OCI-LY7 (cell line): ENCODE results near the gene CLEC4G. TPM values are rescaled to one million over a fixed set of nuclear protein-coding genes. Genes with fewer than 3 reads are reported as not detected.
A peak's percentile ranks its signal among the peaks of the same experiment; 100 is the strongest.

ENCODE experiments used
- BruUV-seq: library from RNA; stranded (reverse); fragments of 400-500 nt; replicated peaks from 2 replicates; lab custom pipeline; 2021; lab: Mats Ljungman, UMichigan
- CTCF ChIA-PET: fragments of 300-600 bp; sonication (Branson Sonifier 250); formaldehyde crosslinking; loops from one replicate; lab custom pipeline; 2022; ENCODE audit warnings: antibody characterized with exemption; ENCODE audit not compliant: unreplicated experiment; lab: Charles Lee
- POLR2A ChIA-PET: fragments of 300-600 bp; sonication (Branson Sonifier 250); formaldehyde crosslinking; loops from one replicate; lab custom pipeline; 2022; ENCODE audit warnings: antibody characterized with exemption; lab: Charles Lee
- DNase-seq: peaks from one replicate; pipeline ENCODE4 v3.0.0-alpha.2; 2015; ENCODE audit warnings: low spot score
- H2AFZ ChIP-seq: fragments of 200-600 bp; sonication (generic), shearing (Covaris generic); 2 replicates; pipeline ENCODE4 v1.6.1; 2014; ENCODE audit warnings: mild to moderate bottlenecking, antibody characterized with exemption, low read length, moderate library complexity
- H3K27ac ChIP-seq: fragments of 200-600 bp; sonication (generic); 2 replicates; pipeline ENCODE4 v1.5.1; 2014; ENCODE audit warnings: mixed run types, low read depth, mild to moderate bottlenecking, moderate library complexity, low read length, inconsistent platforms; ENCODE audit not compliant: poor library complexity, severe bottlenecking
- H3K36me3 ChIP-seq: fragments of 200-600 bp; sonication (generic); 2 replicates; pipeline ENCODE4 v1.6.1; 2014; ENCODE audit warnings: mild to moderate bottlenecking, antibody characterized with exemption, low read length, moderate library complexity, mixed read lengths; ENCODE audit not compliant: insufficient read depth
- H3K4me1 ChIP-seq: fragments of 200-600 bp; sonication (generic); 2 replicates; pipeline ENCODE4 v1.5.1; 2014; ENCODE audit warnings: mild to moderate bottlenecking, low read length; ENCODE audit not compliant: insufficient read depth, poor library complexity, severe bottlenecking
- H3K4me2 ChIP-seq: fragments of 200-600 bp; sonication (generic); 2 replicates; pipeline ENCODE4 v1.6.1; 2014; ENCODE audit warnings: mild to moderate bottlenecking, low read length
- H3K4me3 ChIP-seq: fragments of 200-600 bp; sonication (generic); 2 replicates; pipeline ENCODE4 v1.5.1; 2014; ENCODE audit warnings: mild to moderate bottlenecking, low read depth, low read length; ENCODE audit not compliant: poor library complexity, severe bottlenecking
- H3K79me2 ChIP-seq: fragments of 200-600 bp; sonication (generic); 2 replicates; pipeline ENCODE4 v1.6.1; 2016; ENCODE audit warnings: low read depth, mild to moderate bottlenecking, low read length, moderate library complexity, mixed read lengths; ENCODE audit not compliant: insufficient read depth
- H3K9me2 ChIP-seq: fragments of 200-600 bp; sonication (generic); 2 replicates; pipeline ENCODE4 v1.6.1; 2016; ENCODE audit warnings: mild to moderate bottlenecking, low read length, mixed read lengths; ENCODE audit not compliant: insufficient read depth
- H3K9me3 ChIP-seq: fragments of 200-600 bp; sonication (generic); 2 replicates; pipeline ENCODE4 v1.6.1; 2014; ENCODE audit warnings: mild to moderate bottlenecking, mixed run types, low read length, mixed read lengths
- H4K20me1 ChIP-seq: fragments of 200-600 bp; sonication (generic); 2 replicates; pipeline ENCODE4 v1.6.1; 2014; ENCODE audit warnings: mild to moderate bottlenecking, antibody characterized with exemption, low read length, moderate library complexity, mixed read lengths; ENCODE audit not compliant: insufficient read depth
- EZH2phosphoT487 ChIP-seq: fragments of 200-600 bp; sonication (generic); IDR thresholded peaks from 2 replicates; pipeline ENCODE4 v1.6.1; 2018; ENCODE audit warnings: low read depth, borderline replicate concordance, mild to moderate bottlenecking, mixed run types, antibody characterized with exemption, low read length, moderate library complexity, mixed read lengths
- intact Hi-C: fragments of 100-400 bp; cut with micrococcal nuclease; formaldehyde crosslinking; loops from one replicate; pipeline ENCODE4 v1.10.0; 2022; ENCODE audit not compliant: unreplicated experiment
- total RNA-seq, 2 experiments: library from RNA; depleted of rRNA in 1 of 2; stranded (reverse); fragments of >200 nt in 1 of 2; shearing (Covaris generic) in 1 of 2; gene quantifications; 2 replicates each; pipeline ENCODE4 v1.2.3, GENCODE V29; 2014 to 2022
- TF ChIP-seq, protein P1 (sequence below): fragments of 200-600 bp; sonication (generic); conservative IDR thresholded peaks from 2 replicates; pipeline ENCODE4 v1.5.1; 2014; ENCODE audit warnings: mild to moderate bottlenecking, antibody characterized with exemption, low read length, moderate library complexity, mixed read lengths

Gene CLEC4G
- total RNA-seq, 2 experiments from 2014 or later, result not detected

DNA sequence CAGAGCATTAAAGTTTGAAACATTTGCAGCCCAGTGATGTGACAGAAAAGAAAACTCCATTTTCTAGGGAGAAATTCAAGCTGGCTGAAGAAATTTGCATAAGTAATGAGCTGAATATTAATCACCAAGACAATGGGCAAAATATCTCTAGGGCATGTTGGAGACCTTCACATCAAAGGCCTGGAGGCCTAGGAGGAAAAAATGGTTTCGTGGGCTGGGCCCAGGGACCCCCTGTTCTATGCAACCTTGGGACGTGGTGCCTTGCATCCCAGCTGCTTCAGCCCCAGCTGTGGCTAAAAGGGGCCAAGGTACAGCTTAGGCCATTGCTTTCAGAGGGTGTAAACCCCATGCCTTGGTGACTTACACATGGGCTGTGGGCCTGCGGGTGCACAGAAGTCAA is 25.4 kb upstream of the CLEC4G start:
- Histone ChIP-seq H2AFZ (no peak overlapping the region), H4K20me1 (no peaks in the 10 kb centered on the region), H3K79me2 (no peaks in the 10 kb centered on the region), H3K36me3 (no peaks in the 10 kb centered on the region), H3K4me1 (no peaks in the 10 kb centered on the region), H3K27ac (no peak overlapping the region), H3K9me2 (no peaks in the 10 kb centered on the region), H3K4me2 (no peak overlapping the region), H3K4me3 (no peak overlapping the region), H3K9me3 (peaks cover 41% of the 10 kb centered on the region)
- no peak for DNase-seq
- BruUV-seq, result no TSS peak
- no peak for TF ChIP-seq EZH2phosphoT487
- TF ChIP-seq, protein P1, sequence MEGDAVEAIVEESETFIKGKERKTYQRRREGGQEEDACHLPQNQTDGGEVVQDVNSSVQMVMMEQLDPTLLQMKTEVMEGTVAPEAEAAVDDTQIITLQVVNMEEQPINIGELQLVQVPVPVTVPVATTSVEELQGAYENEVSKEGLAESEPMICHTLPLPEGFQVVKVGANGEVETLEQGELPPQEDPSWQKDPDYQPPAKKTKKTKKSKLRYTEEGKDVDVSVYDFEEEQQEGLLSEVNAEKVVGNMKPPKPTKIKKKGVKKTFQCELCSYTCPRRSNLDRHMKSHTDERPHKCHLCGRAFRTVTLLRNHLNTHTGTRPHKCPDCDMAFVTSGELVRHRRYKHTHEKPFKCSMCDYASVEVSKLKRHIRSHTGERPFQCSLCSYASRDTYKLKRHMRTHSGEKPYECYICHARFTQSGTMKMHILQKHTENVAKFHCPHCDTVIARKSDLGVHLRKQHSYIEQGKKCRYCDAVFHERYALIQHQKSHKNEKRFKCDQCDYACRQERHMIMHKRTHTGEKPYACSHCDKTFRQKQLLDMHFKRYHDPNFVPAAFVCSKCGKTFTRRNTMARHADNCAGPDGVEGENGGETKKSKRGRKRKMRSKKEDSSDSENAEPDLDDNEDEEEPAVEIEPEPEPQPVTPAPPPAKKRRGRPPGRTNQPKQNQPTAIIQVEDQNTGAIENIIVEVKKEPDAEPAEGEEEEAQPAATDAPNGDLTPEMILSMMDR, result no peak
- POLR2A ChIA-PET, result no interaction called here
- intact Hi-C loops, result no loop called here
- CTCF ChIA-PET, result no interaction called here

DNA sequence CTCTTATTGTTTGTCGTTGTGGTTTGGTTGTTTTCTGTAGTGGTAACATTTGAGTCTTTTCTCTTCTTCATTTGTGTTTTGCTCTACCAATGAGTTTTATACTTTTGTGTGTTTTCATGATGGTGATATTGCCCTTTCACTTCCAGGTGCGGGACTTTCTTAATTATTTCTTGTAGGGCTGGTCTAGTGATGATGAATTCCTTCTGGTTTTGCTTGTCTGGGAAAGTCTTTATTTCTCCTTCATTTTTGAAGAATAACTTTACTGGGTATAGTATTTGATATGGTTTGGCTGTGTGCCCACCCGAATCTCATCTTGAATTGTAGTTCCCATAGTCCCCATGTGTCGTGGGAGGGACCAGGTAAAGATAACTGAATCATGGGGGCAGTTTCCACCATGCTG is 24.3 kb upstream of the CLEC4G start:
- no peaks in the 10 kb centered on the region for H4K20me1 ChIP-seq
- DNase-seq, result no peak
- POLR2A ChIA-PET, result no interaction called here
- no peak for TF ChIP-seq EZH2phosphoT487
- TF ChIP-seq, protein P1, result no peak
- H3K4me3 ChIP-seq, result no peak overlapping the region
- H3K27ac ChIP-seq, result no peak overlapping the region
- H2AFZ ChIP-seq, result no peak overlapping the region
- H3K9me3 ChIP-seq, result peaks cover 41% of the 10 kb centered on the region
- no peaks in the 10 kb centered on the region for H3K36me3 ChIP-seq
- H3K4me2 ChIP-seq, result no peak overlapping the region
- no peaks in the 10 kb centered on the region for H3K4me1 ChIP-seq
- CTCF ChIA-PET, result no interaction called here
- intact Hi-C loops, result no loop called here
- no peaks in the 10 kb centered on the region for H3K9me2 ChIP-seq
- no peaks in the 10 kb centered on the region for H3K79me2 ChIP-seq
- BruUV-seq, result no TSS peak

DNA sequence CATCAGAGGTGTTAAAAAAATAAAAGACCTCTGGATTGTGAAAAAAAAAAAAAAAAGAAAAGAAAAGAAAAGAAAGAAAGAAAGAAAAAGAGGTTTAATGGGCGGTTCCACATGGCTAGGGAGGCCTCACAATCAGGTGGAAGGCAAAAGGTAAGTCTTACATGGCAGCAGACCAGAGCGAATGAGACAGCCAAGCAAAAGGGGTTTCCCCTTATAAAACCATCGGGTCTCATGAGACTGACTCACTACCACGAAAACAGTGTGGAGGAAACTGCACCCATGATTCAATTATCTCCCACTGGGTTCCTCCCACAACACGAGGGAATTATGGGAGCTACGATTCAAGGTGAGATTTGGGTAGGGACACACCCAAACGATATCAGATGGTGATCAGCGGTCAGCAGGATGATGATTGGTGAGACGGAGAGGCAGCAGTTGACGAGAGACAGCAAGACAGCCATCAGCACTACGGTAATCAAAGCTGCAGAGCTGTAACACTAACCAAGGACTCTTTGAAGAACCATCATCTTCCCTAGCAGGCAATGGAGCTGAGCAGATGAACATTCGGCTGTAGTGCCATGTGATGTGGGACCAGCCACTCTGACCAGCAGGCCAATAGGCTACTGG is 19.4 kb upstream of the CLEC4G start:
- intact Hi-C loops, result no loop called here
- no peak overlapping the region for H3K4me3 ChIP-seq
- H3K27ac ChIP-seq, result no peak overlapping the region
- H2AFZ ChIP-seq, result no peak overlapping the region
- H3K79me2 ChIP-seq, result no peaks in the 10 kb centered on the region
- no peaks in the 10 kb centered on the region for H3K36me3 ChIP-seq
- H3K4me1 ChIP-seq, result no peaks in the 10 kb centered on the region
- H3K9me2 ChIP-seq, result no peaks in the 10 kb centered on the region
- no peak overlapping the region for H3K4me2 ChIP-seq
- CTCF ChIA-PET, result no interaction called here
- POLR2A ChIA-PET, result no interaction called here
- no TSS peak for BruUV-seq
- H3K9me3 ChIP-seq, result peaks cover 10% of the 10 kb centered on the region
- peak; percentile 18 for DNase-seq
- TF ChIP-seq, protein P1, result no peak
- no peaks in the 10 kb centered on the region for H4K20me1 ChIP-seq
